ENCODE data around the gene TES.
"Not testable (repeated sequence)": the region's sequence is repeated elsewhere in the genome, so short reads cannot be mapped to it uniquely, and the experiment has no call there.

Gene TES

GRCh38 chr7:116210345-116211005 is at the start of gene TES:
TSS of gene TES (plus strand) at chr7:116210539. CDS start at chr7:116210708, 169 bp downstream.
- peak; percentile 89 for DNase-seq (ENCODE audit: low spot score)

DNA sequence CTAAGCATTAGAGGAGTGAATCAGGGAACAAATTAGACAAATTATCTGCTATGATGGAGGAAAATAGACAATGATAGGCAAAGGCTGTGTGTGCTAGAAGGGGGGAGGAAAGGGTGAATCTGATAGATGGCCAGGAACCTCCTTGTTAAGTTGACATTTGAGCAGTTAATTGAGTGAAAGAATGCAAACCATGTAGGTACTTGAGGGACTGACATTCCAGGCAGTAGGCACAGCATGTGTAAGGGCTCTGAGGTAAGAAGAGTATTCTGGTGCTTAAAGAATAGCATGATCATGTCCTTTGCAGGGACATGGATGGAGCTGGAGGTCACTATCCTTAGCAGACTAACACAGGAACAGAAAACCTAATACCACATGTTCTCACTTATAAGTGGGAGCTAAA is 48.6 kb upstream of the TES start:
- DNase-seq (ENCODE audit: low spot score): no peak

DNA sequence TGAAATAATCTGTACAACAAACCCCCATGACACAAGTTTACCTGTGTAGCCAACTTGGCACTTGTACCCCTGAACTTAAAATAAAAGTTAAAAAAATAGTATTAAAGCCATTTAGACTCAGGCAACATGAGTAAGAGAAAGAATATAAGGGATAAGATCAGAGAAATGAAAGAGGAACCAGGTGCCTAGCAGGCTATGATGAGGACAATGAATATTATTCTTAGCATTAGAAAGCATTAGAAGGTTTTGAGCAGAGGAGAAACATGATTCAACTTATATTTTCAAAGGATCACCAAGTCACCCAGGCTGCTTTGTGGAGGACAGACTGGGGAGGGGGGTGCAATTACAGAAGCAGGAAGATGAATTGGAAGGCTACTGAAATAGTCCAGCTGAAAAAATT is 48.1 kb upstream of the TES start:
- no peak for DNase-seq (ENCODE audit: low spot score)

- DNase-seq (ENCODE audit: low spot score): no peak
These were observed 47.3 kb upstream of the TES start for GRCh38 chr7:116162992-116163391.

DNA sequence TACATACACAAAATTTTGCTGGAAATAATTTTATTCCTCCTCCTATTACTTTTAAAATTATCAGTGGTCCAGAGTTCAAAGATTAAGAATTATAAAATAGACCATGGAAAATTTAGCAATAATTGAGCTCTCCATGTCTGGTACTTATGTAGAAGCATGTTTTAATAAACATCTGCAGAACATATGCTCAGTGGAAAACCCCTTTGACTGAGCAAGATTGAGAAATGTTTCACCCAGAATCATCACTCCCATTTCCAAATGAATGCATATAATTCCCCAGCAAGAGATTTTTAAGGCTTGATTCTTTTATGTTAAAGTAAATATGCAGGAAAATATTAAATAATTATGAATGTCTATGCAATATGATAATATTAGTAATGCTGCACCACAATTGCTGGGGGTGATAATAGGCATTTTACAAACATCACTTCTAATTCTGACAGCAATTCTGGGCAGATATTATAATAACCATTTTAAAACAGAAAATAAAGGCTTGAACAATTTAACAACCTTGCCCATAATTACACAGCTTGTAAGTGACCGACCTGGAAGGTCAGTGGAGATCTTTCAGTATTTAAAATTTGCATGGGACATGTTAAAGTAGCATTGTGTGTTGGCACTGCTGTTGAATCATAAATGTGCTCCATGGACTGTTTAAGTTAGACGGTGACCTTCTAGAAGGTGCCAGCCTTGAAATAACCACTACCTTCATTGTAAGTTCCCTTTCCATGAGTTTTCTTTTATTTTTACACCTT is 45.6 kb upstream of the TES start:
- DNase-seq (ENCODE audit: low spot score): no peak

GRCh38 chr7:116165717-116166116 is 44.6 kb upstream of the TES start:
- DNase-seq (ENCODE audit: low spot score): peak; percentile 39

- no peak for DNase-seq (ENCODE audit: low spot score)
These were observed 44.2 kb upstream of the TES start for GRCh38 chr7:116166156-116166555.

GRCh38 chr7:116167177-116167576 is 43.2 kb upstream of the TES start:
- peak; percentile 30 for DNase-seq (ENCODE audit: low spot score)

GRCh38 chr7:116169060-116169459 is 41.3 kb upstream of the TES start:
- no peak for DNase-seq (ENCODE audit: low spot score)

GRCh38 chr7:116170180-116170579 is 40.2 kb upstream of the TES start:
- DNase-seq (ENCODE audit: low spot score): no peak

DNA sequence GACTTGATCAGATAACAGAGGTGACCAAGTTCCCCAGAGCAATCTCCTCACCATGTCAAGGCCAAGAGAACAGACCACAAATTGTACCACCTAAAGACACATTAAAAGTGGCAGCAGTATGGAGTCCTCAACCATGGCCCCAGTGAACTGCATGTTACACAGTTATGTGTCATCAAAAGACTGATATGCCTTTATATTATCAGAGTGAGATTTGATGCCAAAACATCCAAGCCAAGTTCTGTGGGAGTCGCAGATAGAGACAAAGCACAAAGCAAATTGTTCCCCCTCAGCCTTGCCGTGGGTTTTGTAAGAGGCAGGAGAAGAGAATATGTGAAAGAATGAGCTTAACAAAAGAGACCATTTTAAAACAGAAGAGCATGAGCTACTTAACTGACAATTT is 39.2 kb upstream of the TES start:
- DNase-seq (ENCODE audit: low spot score): no peak

- DNase-seq (ENCODE audit: low spot score): no peak
These were observed 38.0 kb upstream of the TES start for GRCh38 chr7:116172353-116172752.

GRCh38 chr7:116173051-116174028 is 37.0 kb upstream of the TES start:
- peak; percentile 18 for DNase-seq (ENCODE audit: low spot score)

DNA sequence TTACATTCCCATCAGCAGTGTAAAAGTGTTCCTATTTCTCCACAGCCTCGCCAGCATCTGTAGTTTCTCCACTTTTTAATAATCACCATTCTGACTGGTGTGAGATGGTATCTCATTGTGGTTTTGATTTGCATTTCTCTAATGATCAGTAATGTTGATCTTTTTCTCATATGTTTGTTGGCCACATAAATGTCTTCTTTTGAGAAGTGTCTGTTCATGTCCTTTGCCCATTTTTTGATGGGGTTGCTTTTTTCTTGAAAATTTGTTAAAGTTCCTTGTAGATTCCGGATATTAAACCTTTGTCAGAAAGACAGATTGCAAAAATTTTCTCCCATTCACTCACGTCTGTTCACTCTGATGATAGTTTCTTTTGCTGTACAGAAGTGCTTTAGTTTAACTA is 35.2 kb upstream of the TES start:
- not testable (repeated sequence) for DNase-seq (ENCODE audit: low spot score)

DNA sequence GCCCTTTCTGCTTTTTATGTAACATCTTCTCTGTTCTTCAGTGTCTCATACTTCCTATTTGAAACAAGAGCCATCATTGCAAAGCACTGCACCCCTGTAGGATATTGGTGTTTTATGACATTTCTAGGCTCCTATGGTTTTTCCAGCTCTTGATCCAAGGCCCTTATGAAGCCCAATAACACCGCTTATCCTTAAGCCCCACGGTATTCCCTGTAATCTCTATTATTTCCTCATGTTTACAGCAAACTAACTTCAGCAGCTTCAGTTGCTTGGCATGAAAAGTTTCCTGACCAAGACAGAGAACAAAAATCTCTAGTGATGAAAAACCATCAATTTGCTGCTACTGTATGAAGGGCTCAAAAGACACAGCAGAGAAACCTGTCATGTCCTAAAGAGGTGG is 34.1 kb upstream of the TES start:
- no peak for DNase-seq (ENCODE audit: low spot score)

- DNase-seq (ENCODE audit: low spot score): no peak
These were observed 33.3 kb upstream of the TES start for GRCh38 chr7:116177009-116177408.

GRCh38 chr7:116180302-116180701 is 30.0 kb upstream of the TES start:
- peak; percentile 49 for DNase-seq (ENCODE audit: low spot score)

GRCh38 chr7:116182023-116182422 is 28.3 kb upstream of the TES start:
- DNase-seq (ENCODE audit: low spot score): no peak

DNA sequence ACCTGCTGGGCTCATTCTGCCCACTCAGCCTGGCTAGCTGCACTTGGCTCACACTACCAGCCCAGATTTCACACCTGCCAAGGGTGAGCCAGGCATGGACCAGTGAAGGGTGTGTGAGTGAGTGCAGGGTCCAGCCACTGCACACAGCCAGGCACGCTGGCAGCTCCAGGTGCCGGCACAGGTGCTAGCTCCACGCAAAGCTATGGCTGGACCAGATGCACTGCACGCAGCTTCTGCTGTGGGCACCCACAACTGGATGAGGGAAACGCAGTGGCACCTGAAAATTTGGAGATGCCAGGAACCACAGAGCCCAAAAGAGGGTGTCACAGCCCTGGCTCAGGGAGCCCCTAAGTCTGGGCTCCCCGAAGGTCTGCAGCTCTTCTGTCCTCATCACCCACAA is 24.9 kb upstream of the TES start:
- DNase-seq (ENCODE audit: low spot score): no peak

DNA sequence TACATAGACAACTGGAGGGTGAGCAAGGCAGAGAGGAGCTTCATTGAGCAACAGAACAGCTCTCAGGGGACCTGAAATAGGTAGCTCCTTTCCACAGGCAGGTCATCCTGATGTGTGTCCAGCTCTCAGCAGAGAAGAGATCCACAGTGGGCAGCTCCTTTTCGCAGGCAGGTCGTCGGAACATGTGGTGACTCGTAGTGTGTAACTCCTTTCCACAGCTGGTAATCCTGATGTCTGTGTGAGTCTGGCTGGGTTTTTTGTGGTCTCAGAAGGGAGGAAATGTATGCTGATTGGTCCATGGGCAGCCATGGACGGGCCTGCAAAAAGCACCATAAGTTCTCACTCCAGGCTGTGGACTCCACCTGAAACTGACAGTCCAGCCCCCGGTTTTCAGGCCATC is 24.4 kb upstream of the TES start:
- no peak for DNase-seq (ENCODE audit: low spot score)

DNA sequence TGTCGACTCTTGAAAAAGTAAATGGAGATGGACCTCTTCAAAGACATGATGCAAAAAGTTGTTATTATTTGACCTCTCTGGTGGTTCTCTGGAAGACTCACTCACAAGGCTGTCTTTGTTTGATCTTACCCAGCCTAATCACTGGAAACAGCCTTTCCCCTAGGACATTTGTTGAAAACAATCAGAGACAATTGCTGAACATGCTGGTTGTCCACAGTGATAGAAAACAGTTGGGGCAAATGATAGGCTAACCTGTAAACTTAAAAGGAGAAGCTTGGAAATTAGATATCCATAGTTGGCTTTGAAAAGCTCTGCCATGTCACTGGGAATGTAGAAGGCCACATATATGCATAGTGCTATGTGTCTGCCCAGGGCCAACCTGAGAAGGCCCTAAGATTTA is 22.9 kb upstream of the TES start:
- DNase-seq (ENCODE audit: low spot score): no peak

DNA sequence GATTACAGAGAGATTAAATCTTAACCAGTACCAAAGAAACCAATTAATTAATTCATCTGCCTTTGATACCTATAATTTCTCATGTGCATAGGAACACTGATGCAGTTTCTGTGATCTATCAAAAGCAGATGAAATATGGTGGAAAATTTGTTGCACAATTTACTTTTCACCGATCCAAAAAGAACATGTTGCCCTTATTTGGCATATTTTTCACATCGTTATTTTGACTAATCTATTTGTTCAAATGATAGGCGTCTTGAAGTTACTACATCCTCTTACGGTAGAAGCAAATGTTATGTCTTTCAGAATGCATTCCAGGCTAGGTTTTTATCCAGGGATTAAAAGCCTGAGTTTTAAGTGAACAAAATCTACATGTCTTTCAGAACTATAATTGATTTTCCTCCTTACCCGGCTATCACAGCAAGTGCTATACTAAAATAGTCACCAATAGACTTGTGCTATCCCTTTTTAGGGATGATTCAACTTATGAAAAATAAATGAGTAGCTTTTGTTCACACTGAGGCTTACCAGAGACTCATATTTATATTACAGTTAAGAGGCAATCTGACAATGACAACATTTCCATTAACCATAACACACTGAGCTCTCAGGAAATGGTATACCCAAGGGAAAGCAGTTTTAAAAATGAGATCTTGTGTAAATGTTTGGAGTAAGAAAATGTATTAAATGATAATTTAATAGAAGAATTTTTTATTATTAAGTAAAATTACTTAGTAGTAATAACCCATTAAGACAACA is 16.8 kb upstream of the TES start:
- DNase-seq (ENCODE audit: low spot score): no peak

Data from germinal center (tissue), 1 donor.